Measurements from ENCODE around the gene FAM83F.

Gene FAM83F

DNA sequence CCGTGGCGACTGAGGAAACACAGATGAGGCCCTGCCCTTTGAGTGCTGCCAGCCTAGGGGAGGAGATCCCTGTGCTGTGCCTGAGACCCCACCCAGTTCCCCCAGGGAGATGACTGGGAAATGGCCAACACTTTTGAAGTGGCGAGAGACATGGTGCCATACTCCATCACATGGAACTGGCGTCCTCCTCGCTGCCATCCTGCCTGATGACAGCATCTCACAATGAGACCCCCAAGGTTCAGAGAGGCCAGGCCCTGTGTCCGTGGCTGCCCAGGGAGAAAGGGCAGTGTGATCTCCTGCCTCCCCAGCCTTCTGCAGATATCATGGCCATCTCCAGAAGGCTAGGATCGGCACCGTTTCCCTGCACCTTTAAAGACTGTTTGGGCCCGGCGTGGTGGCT, 31.1 kb downstream of the FAM83F start:
- DNase-seq: no peak
- in situ Hi-C loops (cut with HindIII; ENCODE audit: low pct_ligation_motif_present, low pct_unique_long_range_greater_than_20kb, low sequenced_read_pairs): no loop called here

DNA sequence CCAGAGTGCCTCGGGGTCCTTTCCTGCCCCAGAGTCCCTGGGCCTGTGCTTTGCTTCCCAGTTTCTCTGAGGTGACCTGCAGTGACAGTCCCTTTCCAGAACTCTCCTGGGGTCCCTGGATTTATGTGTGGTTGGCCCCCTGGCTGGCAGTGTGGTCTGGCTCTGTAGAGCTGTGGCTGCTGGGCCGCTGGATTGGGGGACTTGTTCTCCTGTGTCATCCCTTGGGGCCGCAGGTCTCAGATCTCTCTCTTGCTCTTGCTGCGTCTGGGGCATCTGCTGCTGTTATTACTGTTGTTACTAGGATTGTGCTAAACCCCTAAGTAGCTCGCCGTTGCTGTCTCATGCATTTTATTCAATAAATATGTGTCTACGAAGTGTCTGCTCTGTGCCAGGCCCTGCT, 31.9 kb downstream of the FAM83F start:
- no peak for DNase-seq
- in situ Hi-C loops (cut with HindIII; ENCODE audit: low pct_ligation_motif_present, low pct_unique_long_range_greater_than_20kb, low sequenced_read_pairs): no loop called here

DNA sequence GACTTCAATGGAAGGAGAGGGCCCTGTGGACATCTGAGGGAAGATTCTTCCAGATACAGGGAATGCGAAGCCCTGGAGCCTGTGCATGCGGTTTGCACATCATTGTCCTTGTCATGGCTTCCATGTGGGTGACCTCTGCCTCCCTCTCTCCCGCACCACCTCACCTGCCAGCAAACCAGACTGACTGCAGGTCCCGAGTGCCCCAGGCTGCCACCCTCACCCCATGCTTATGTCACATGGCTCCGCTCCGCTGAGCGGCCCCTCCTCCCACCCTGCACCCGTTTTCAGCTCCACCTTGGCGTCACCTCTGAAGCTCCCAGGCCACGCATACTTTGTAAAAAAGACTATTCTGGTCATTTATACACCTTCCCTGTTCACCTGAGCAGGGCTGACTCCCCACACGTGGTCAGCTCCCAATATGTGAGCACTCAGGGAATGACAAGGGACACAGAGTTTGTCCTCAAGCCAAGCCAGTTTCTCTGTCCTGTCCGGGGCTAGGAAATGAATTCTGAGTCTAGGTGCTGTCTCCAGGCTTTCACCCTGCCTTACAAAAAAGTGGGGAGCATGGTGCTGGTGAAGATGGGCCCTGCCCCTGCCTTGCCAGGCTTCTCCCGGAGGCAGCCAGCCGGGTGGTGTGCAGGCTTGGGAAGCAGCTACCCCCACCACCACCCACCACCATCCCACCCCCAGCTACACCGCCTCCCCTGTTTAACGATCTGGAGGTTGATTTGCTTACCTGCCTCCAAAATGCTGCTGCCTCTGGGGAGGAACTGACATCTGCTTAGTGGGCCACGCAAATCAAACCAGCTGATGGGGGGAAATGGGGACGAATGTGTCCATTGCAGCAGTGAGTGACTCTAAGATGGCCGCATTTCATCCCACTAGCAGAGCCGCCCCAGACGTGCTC, 32.7 kb downstream of the FAM83F start:
- no peak for DNase-seq
- in situ Hi-C loops (cut with HindIII; ENCODE audit: low pct_ligation_motif_present, low pct_unique_long_range_greater_than_20kb, low sequenced_read_pairs): no loop called here

DNA sequence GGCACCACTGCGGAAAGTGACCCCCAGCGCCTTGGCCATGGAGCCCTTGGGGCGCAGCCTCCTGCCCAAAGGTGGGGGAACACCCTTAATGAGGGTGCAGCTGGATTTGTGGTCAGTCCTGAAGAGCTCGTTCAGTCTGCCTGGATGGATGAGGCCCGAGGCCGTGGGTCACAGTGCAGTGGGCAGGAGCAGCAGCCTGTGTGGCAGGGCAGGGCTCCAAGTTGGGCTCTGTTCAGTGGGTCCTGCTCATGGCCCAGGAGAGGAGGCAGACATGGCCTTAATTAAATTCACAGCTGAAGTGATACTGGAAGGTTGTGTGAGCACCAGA, 33.3 kb downstream of the FAM83F start:
- no peak for DNase-seq
- in situ Hi-C loops (cut with HindIII; ENCODE audit: low pct_ligation_motif_present, low pct_unique_long_range_greater_than_20kb, low sequenced_read_pairs): no loop called here

DNA sequence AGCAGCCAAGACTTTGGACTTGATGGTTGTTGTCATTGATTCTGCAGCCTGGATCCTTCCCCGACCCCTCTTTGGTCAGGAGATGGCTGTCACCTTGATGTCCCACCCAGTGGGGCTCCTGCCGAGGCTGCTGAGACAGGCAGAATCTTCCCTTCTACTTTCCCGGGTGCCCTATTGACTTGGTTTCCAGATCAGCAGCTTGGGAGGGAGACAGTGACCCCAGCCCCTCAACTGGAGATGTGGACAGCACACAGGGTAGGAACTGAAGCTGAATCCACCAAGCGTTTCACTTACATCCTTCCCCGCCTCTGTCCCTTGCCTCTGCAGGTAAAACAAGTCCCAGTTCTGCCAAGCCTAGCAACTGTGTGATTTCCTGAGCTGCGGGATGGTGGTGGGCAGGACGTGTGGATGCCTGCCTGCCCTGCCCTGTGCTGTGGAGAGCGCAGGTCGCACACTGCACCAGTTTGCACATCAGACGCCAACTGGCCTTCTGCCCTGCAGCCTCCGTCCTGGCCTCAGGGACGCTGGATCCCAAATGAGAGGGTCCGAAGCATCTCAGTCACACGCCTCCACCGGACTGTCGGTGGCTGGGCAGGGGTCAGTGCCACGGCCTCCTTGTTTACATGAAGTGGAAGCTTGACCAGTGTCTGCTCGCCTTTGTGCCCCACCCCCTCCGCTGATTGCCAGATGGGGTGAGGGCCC, 34.6 kb downstream of the FAM83F start:
- in situ Hi-C loops (cut with HindIII; ENCODE audit: low pct_ligation_motif_present, low pct_unique_long_range_greater_than_20kb, low sequenced_read_pairs): no loop called here

DNA sequence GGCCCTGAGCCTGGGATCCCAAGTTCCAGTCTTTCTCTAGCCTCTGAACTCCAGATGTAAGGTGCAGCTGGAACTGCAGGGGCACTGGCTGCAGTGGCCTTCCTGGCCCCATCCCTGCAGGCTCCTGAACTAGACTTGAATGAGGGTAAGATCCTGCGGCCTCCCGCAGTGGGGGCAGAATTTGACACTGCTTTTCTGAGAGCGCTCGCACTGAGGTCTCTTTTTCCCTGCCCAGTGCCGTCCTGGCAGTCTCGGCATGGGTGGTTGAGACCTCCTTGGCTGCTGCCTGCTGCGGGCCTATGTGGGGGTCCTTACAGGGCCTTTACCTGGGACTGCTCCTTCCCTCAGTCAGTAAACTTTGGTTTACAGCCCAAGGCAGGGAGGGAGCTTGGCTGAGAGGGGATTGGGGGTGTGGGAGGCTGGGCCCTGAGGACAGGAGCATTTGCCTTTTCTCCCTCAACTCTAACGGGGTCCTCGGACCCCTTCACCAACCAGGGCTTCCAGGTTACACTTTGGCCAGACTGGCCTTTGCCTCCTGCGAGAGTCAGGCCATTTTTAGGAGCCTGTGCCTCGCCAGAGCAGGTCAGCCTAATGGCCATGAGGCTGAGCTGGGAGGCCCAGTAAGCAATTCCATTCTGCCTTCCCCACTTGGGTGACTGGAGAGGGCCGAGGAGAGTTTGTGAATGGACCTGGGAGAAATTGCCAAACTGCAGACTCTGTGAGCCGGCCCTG, 35.4 kb downstream of the FAM83F start:
- DNase-seq: no peak
- in situ Hi-C loops (cut with HindIII; ENCODE audit: low pct_ligation_motif_present, low pct_unique_long_range_greater_than_20kb, low sequenced_read_pairs): no loop called here

More for the DNA sequence above, 34.6 kb downstream of the FAM83F start:
- DNase-seq: no peak

DNA sequence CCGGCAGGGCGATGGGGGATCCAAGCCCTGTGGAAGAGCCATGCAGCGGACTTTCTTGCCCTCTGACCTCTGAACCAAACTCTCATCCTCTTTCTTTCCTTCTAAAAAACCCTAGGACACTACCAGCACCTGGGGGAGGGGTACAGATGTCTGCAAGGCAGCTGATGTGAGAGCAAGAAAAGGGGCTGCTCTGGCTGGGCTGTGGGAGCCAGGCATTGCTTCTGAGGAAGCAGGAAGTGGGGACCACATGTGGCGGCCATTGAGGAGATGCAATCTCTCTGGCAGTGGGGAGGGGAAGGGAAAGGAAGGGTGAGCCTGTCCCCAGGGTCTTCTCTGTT, 36.0 kb downstream of the FAM83F start:
- no peak for DNase-seq
- in situ Hi-C loops (cut with HindIII; ENCODE audit: low pct_ligation_motif_present, low pct_unique_long_range_greater_than_20kb, low sequenced_read_pairs): no loop called here

DNA sequence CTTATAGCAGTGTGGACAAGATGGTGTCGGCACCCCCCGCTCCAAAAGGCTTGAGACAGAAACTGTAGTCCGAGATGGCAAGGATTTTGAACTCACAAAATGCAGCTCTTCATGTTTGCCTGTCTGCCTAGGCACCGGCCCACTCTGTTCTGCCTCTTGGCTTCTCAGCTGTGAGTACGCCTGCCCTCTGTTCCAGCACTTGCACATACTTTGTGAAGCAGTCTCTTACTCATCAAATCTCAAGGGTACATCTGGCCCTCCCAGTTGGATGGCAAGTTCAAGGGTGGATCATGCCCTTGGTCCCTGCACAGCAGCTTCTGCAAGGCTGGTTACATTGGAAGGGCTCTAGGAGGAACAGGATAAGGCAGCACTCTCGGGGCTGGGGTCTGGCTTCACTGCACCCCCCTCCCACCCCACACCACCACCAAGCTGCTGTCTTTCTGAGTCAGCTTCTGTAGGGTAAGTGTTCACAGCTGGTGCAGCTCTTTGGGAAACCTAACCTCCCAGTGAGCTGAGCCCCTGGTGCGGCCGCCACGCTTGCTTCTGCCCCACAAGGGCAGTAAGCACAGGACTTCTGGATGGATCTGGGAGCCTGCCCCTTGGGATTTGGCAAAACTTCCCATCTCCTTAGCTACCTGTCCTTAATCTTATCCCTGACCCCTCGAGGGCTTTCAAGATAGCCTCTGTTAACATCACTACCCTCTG, 37.2 kb downstream of the FAM83F start:
- in situ Hi-C loops (cut with HindIII; ENCODE audit: low pct_ligation_motif_present, low pct_unique_long_range_greater_than_20kb, low sequenced_read_pairs): no loop called here
- no peak for DNase-seq

DNA sequence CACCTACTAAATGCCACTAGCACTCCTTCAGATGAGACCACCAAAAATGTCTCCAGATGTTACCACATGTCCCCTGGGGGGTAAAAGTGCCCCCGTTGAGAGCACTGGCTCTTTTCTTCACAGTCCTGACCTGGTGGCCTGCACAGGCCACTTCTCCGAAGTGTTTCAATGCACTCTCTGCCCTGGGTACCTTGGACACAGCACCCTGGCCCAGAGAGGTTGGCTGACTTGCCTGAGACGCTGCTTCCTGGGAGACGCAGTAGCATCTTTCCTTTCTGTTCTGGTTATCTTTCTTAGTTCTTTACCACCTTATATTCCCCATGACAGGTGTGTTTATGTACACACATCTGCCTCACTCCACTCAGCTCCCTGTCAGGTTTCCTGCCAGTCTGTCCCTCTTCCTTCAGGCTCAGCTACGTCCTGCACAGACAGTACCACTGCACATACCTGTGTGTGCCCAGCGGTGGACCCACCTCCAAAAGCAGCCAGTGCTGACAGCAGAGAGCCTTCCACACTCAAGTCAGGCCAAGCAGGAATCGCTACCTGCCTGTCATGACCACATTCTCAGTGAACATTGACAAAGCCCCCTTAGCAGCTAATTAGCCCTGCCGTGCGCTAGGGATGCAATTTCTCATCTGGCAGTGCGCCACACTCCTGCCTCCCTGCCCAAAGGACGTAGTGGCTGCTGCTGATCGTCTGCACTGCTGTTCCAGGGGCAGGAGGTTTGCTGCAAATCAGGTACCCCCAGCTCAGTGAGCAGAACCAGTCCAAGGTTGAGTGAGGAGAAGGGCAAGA, 39.0 kb downstream of the FAM83F start:
- in situ Hi-C loops (cut with HindIII; ENCODE audit: low pct_ligation_motif_present, low pct_unique_long_range_greater_than_20kb, low sequenced_read_pairs): no loop called here
- no peak for DNase-seq

DNA sequence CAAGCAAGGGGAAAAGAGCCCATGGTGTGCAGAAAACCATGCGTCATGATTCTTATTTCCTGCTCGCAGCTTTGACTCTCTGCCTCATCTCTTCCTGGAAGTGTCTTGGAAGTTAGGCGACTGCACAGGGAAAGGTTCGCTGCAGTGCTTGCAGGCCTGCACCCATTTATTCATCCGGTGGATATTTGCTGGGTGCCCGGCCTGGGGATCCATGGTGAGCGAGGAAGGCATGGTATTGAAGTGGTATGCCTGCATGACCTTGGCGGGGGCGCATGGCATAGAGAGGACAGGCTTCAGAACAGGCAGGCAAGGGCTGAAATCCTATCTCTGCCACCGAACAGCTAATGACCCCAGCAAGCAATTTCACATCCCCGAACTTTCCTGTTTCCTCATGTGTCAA, 40.6 kb downstream of the FAM83F start:
- in situ Hi-C loops (cut with HindIII; ENCODE audit: low pct_ligation_motif_present, low pct_unique_long_range_greater_than_20kb, low sequenced_read_pairs): no loop called here

DNA sequence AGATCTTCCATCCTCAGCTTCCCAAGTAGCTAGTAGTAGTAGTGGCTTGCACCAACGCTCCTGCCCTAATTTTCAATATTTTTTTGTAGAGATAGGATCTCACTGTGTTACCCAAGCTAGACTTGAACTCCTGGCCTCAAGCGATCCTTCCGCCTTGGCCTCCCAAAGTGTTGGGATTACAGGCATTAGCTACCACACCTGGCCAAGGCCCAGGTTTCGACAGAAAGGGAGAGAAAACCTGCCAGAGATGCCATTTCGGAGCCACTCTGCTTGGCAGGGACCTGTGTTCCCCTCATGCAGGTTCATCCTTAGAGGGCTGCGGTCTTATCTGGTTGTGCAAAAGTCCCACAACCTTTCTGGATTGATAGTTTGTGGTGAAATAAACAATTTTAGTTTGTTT, 41.4 kb downstream of the FAM83F start:
- no peak for DNase-seq
- in situ Hi-C loops (cut with HindIII; ENCODE audit: low pct_ligation_motif_present, low pct_unique_long_range_greater_than_20kb, low sequenced_read_pairs): no loop called here

More for the DNA sequence above, 40.6 kb downstream of the FAM83F start:
- DNase-seq: no peak

DNA sequence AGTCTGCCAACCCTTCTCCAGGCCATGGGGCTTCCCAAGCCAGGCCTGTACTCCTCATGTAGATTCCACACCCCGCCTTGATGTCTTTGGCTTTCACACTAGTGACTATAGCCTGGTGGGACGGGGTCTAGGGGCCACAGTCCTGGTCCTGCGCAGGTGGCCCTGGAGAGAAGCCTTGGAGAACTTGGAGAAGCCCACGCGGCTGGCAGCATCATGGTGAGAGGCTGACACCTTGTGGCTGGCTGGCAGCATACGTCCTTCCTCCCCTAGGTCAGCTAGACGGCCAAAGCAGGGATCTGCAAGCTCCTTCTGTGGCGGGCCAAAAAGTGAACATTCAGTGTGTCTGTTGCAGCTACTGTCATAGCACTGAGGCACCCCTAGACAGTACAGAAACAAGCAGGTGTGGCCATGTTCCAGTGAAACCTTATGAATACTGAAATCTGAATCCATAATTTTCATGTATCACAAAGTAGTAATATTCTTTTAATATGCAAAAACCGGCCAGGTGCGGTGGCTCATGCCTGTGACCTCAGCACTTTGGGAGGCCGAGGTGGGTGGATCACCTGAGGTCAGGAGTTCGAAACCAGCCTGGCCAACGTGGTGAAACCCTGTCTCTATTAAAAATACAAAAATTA, 42.0 kb downstream of the FAM83F start:
- DNase-seq: peak; percentile 65
- in situ Hi-C loops (cut with HindIII; ENCODE audit: low pct_ligation_motif_present, low pct_unique_long_range_greater_than_20kb, low sequenced_read_pairs): no loop called here

DNA sequence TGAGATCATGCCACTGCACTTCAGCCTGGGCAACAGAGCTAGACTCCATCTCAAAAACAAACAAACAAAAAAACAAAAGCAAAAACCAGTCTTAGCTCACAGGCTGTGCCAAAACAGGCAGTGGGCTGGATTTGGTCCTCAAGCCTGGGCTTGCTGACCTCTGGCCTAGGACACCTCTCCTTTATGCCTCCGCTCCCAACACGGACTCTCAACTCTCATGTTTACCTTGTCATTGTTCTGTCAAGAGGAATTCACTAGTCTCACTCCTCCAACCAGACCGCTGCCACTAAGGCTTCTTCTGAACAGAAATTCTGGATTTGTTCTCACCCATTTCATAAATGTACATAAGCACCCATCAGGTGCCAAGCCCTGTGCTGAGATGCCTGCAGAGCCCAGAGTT, 42.6 kb downstream of the FAM83F start:
- in situ Hi-C loops (cut with HindIII; ENCODE audit: low pct_ligation_motif_present, low pct_unique_long_range_greater_than_20kb, low sequenced_read_pairs): no loop called here
- no peak for DNase-seq

DNA sequence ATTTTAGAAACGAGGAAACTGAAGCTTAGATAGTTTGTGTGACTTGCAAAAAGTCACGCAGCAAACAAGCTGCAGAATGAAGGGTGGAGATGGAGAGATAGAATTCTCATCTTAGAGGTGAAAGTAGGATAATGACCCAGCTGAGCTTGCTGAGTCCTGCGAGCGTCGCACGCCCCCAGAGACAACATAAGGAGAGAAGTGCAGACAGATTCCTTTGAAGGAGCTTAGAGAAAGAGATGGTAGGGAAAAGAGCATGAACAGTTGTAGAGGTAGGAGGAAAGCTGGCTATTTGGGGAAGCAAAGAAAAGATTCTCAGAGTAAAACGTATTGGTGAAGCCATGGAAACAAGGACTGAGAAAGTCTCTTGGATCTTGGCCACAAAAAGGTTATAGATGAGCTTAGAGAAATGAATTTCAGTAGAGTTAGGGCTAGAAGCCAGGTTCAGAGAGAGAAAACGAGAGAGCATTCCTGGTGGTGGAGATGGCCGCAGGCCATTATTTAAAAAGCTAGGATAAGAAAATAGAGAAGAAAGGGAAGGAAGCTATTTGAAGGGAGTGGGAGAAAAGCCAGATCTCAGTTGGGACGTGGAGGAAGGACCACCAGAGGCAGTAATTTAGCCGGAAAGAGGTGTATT, 44.8 kb downstream of the FAM83F start:
- in situ Hi-C loops (cut with HindIII; ENCODE audit: low pct_ligation_motif_present, low pct_unique_long_range_greater_than_20kb, low sequenced_read_pairs): no loop called here
- DNase-seq: no peak

DNA sequence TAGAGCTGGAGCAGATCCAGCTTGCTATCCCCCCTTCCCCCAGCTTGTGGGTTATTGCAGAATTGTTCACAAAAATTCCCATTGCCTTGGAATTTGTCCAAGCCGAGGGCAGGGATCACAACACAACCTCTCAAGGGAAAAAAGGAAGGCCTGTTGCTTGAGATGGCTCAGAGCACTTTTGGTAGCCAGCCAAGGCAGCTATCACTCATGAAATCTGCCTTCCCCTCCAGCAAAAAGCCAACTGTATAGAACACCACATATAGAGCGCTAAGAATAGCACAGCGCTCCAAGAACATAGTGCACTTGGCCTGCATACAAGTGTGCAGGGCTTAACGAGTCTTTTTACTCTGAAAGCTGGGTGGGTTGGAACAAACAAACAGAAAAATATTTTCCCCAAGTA, 46.2 kb downstream of the FAM83F start:
- in situ Hi-C loops (cut with HindIII; ENCODE audit: low pct_ligation_motif_present, low pct_unique_long_range_greater_than_20kb, low sequenced_read_pairs): no loop called here
- DNase-seq: peak; percentile 32

DNA sequence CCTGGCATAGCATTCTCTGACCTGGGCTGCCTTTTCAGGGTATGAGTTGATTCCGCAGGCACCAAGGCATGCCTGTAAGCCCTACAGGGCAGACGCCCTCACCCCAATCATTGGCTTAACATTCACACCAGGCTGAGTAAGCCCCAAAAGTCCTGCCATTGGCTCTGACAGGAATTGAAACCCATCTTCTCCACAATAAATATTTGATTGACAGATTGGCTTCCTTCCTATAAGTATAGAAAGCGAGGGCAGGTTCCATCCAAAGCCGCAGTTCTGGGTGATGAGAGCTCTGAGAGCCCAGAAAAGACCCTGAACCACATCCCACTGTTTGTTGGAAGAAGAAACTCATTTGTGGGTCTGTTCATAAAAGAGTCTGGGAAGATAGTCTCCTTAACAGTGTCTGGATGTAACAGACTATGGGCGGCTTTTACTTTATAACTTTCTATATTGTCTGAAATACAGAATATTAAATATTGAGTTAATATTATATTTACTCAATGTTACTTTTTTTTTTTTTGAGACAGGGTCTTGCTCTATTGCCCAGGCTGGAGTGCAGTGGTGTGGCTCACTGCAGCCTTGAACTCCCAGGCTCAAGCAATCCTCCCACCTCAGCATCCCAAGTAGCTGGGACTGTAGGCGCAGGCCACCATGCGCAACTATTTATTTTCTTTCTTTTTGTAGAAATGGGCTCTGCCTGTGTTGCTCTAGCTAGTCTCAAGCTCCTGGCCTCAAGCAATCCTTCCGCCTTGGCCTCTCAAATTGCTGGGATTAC, 46.8 kb downstream of the FAM83F start:
- in situ Hi-C loops (cut with HindIII; ENCODE audit: low pct_ligation_motif_present, low pct_unique_long_range_greater_than_20kb, low sequenced_read_pairs): no loop called here
- DNase-seq: no peak

DNA sequence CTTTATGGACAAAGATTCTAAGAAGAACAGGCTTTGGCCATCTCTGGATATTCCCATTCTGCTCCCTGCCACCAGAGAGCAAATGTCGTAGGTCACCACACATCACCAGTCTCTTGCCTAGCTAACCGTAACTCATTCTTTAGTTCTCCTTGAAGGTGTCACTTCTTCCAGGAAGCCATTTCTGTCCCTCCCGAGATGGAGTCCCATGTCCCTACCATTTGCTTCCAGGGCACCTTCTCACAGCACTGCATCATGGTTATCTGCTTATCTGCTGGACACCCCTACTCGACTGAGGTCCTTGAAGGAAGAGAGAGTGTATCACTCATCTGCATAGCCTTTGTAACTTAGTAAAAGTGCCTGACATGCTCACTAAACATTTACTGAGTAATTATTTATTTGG, 47.6 kb downstream of the FAM83F start:
- DNase-seq: no peak
- in situ Hi-C loops (cut with HindIII; ENCODE audit: low pct_ligation_motif_present, low pct_unique_long_range_greater_than_20kb, low sequenced_read_pairs): no loop called here
